ENCODE results near the gene DGKD. TPM values are rescaled to one million over a fixed set of nuclear protein-coding genes. Genes with fewer than 3 reads are reported as not detected.

The DGKD gene
- polyA plus RNA-seq, 1 experiment: 10.8 TPM

- Histone ChIP-seq H3K27ac (ENCODE audit: low read depth, low read length) (no peak overlapping the region), H3K27me3 (ENCODE audit: control insufficient read depth, insufficient read depth, low read length) (no peaks in the 10 kb centered on the region), H3K4me3 (ENCODE audit: low read depth, low read length) (no peak overlapping the region), H3K9me3 (ENCODE audit: control insufficient read depth, insufficient read depth, low read length) (peaks cover 6% of the 10 kb centered on the region; the same call in 1 of the 2 replicates)
- ChIA-PET CTCF (no interaction called here), POLR2A (no interaction called here)
- DNase-seq (ENCODE audit: low read depth, low spot score): no peak
- TF ChIP-seq CTCF (IDR thresholded peaks at IDR 0.05; ENCODE audit: low read depth, low read length): no peak
Observed at GRCh38 chr2:233468047-233468740, 113.9 kb downstream of the DGKD start.

GRCh38 chr2:233468741-233469110 lies 114.4 kb downstream of the DGKD start:
- H3K27me3 ChIP-seq (ENCODE audit: control insufficient read depth, insufficient read depth, low read length): no peaks in the 10 kb centered on the region
- H3K27ac ChIP-seq (ENCODE audit: low read depth, low read length): no peak overlapping the region
- H3K4me3 ChIP-seq (ENCODE audit: low read depth, low read length): no peak overlapping the region
- TF ChIP-seq CTCF (IDR thresholded peaks at IDR 0.05; ENCODE audit: low read depth, low read length): no peak
- CTCF ChIA-PET: no interaction called here
- POLR2A ChIA-PET: no interaction called here
- no peak for DNase-seq (ENCODE audit: low read depth, low spot score)
- H3K9me3 ChIP-seq (ENCODE audit: control insufficient read depth, insufficient read depth, low read length): peaks cover 9% of the 10 kb centered on the region; the same call in 1 of the 2 replicates

GRCh38 chr2:233469261-233470010 lies 115.1 kb downstream of the DGKD start:
- no peak overlapping the region for H3K27ac ChIP-seq (ENCODE audit: low read depth, low read length)
- H3K27me3 ChIP-seq (ENCODE audit: control insufficient read depth, insufficient read depth, low read length): no peaks in the 10 kb centered on the region
- CTCF ChIA-PET: no interaction called here
- no peak for TF ChIP-seq CTCF (IDR thresholded peaks at IDR 0.05; ENCODE audit: low read depth, low read length)
- no peak overlapping the region for H3K4me3 ChIP-seq (ENCODE audit: low read depth, low read length)
- POLR2A ChIA-PET: no interaction called here
- H3K9me3 ChIP-seq (ENCODE audit: control insufficient read depth, insufficient read depth, low read length): peaks cover 9% of the 10 kb centered on the region; the same call in 1 of the 2 replicates
- no peak for DNase-seq (ENCODE audit: low read depth, low spot score)

GRCh38 chr2:233470011-233470687 lies 115.9 kb downstream of the DGKD start:
- Histone ChIP-seq H3K4me3 (ENCODE audit: low read depth, low read length) (no peak overlapping the region), H3K27me3 (ENCODE audit: control insufficient read depth, insufficient read depth, low read length) (no peaks in the 10 kb centered on the region), H3K9me3 (ENCODE audit: control insufficient read depth, insufficient read depth, low read length) (peaks cover 9% of the 10 kb centered on the region; the same call in 1 of the 2 replicates), H3K27ac (ENCODE audit: low read depth, low read length) (no peak overlapping the region)
- POLR2A ChIA-PET: no interaction called here
- CTCF ChIA-PET: no interaction called here
- DNase-seq (ENCODE audit: low read depth, low spot score): no peak
- TF ChIP-seq CTCF (IDR thresholded peaks at IDR 0.05; ENCODE audit: low read depth, low read length): no peak

DNA sequence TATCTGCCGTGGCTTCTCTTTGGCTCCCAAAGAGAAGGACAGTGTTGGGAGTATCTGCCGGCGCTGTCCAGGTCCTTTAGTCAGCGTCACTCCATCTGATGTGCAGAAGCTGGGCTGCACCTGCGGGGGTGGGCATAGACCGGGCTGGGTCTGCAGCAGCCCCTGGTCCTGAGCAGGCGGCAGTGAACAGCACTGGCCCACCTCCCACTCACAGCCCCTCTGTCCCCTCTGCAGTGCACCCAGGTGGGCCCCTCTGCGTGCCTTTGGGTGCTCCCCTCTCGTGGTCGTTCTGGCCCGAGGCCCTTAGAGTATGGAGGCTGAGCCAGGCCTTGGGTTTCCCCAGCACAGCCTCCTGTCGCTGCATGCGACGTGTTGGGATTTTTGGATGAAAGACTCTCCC lies 116.5 kb downstream of the DGKD start:
- POLR2A ChIA-PET: interaction anchor here (0.7 kb wide), 1 partner anchor 175 kb away, joined by 3 read pairs; no protein-coding TSS in a partner anchor
- Histone ChIP-seq H3K27ac (ENCODE audit: low read depth, low read length) (no peak overlapping the region), H3K4me3 (ENCODE audit: low read depth, low read length) (no peak overlapping the region), H3K9me3 (ENCODE audit: control insufficient read depth, insufficient read depth, low read length) (peaks cover 9% of the 10 kb centered on the region; the same call in 1 of the 2 replicates), H3K27me3 (ENCODE audit: control insufficient read depth, insufficient read depth, low read length) (no peaks in the 10 kb centered on the region)
- no peak for DNase-seq (ENCODE audit: low read depth, low spot score)
- CTCF ChIA-PET: no interaction called here
- no peak for TF ChIP-seq CTCF (IDR thresholded peaks at IDR 0.05; ENCODE audit: low read depth, low read length)

All from AG04450 (cell line).